Motor neuron (in vitro differentiated cells): ENCODE data around the gene MZT1. TPM values are rescaled to one million over a fixed set of nuclear protein-coding genes. Genes with fewer than 3 reads are reported as not detected.

Source experiments
- ATAC-seq, 8 experiments: fragments of 200-7000 bp; cut with Tn5 transposase; replicated peaks in 6 of 8; 2 replicates each; pipeline ENCODE4 v1.8.0; 2021; ENCODE audit warnings: mild to moderate bottlenecking in 8 of 8, moderate library complexity in 8 of 8
- H3K27ac ChIP-seq, 2 donors: fragments of 250-450 bp; sonication (Bioruptor Pico); 2 replicates each; pipeline ENCODE4 v1.9.0; 2021; ENCODE audit warnings: antibody characterized with exemption in 2 of 2, mild to moderate bottlenecking in 2 of 2, moderate library complexity in 1 of 2
- H3K4me1 ChIP-seq, 2 donors: fragments of 250-450 bp; sonication (Bioruptor Pico); replicated peaks in 1 of 2; 2 replicates each; pipeline ENCODE4 v1.6.1; 2021; ENCODE audit warnings: antibody characterized with exemption in 2 of 2, mild to moderate bottlenecking in 2 of 2, moderate library complexity in 1 of 2
- H3K4me3 ChIP-seq, 5 donors: fragments of 250-450 bp; sonication (Bioruptor Pico); 2 replicates each; pipeline ENCODE4 v1.9.0; 2021; ENCODE audit warnings: antibody characterized with exemption in 5 of 5, mild to moderate bottlenecking in 5 of 5, moderate library complexity in 4 of 5
- in situ Hi-C, 9 experiments: fragments of 400-800 bp; cut with MboI; loops; one replicate each; pipeline ENCODE4 v1.15.0; 2021; ENCODE audit warnings: low sequenced_read_pairs in 9 of 9, low pct_unique_long_range_greater_than_20kb in 2 of 9; ENCODE audit not compliant: unreplicated experiment in 9 of 9
- total RNA-seq, 8 experiments: library from RNA; unstranded; fragments of 300-600 nt; gene quantifications; 2 replicates each; pipeline versions ENCODE4 v1.2.3 to v1.2.4, GENCODE V29; 2022

The MZT1 gene
- total RNA-seq, 8 experiments from 2014 or later = 13.8 to 33.3 (median 26.6) TPM

- in situ Hi-C loops = no loop called here
- no peak for ATAC-seq
- Histone ChIP-seq H3K4me1 (no peaks in the 10 kb centered on the region), H3K27ac (no peak overlapping the region), H3K4me3 (no peak overlapping the region)
Observed at GRCh38 chr13:72662548-72662947, 64.9 kb downstream of the MZT1 start.

Other genes starting within 250 kb of the MZT1 start
- 10 to 100 TPM in 1 of 8 experiments, 1 to 10 TPM in 7; 2.3 to 12.5 (median 7.1) TPM for gene BORA, start 294 bp upstream of the MZT1 start, total RNA-seq
- 10 to 100 TPM; 23.7 to 38.0 (median 28.3) TPM for gene DIS3, start 54.3 kb upstream of the MZT1 start, total RNA-seq
- 10 to 100 TPM; 15.7 to 39.3 (median 23.6) TPM for gene PIBF1, start 54.5 kb upstream of the MZT1 start, total RNA-seq